ENCODE measurements around the gene PSMD1. TPM values are rescaled to one million over a fixed set of nuclear protein-coding genes. Genes with fewer than 3 reads are reported as not detected.

PSMD1 gene
- total and polyA plus RNA-seq, 2 of the 8 experiments (the other 6 are each of a cell fraction or from before 2014, with no cell fraction given): 179 to 272 TPM

DNA sequence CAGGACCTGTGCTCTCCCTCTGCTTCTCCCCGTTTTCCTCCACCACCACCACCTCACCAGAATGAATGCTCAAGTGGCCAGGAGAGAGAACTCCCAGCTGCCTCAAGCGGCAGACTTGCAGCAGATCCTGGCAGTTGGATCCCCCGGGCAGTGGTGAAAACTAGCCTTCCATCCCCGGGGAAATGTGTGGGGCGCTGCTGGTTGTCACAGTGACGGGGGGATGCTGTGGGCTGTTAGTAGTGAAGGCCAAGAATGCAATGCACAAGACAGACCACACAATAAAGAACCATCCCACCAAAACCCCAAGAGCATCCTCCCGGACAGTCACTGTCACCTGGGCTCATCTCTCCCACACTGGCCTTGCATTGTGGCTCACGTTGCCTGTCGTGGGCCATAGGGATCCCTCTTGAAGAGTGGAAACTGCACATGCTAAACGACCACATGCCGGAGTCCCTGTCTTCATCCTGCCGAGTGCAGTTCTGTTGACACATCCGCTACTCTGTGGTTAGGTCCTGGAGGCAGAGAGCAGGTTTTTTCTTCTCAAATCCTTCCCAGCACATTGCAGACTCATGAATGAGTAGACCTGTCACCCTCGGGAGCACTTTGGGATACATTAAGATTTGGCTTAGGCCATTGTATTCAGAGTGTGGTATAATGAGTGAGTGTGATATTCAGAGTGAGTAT lies 47.3 kb upstream of the PSMD1 start:
- 77% methylated on average over 14 of the region's 14 CpGs; no CpG with 5 or more reads in 1 of the 2 experiments for WGBS, 2 experiments (ENCODE audit: extremely low coverage in 1 of 2, insufficient coverage in 1 of 2, insufficient read length in 1 of 2, insufficient replicate concordance in 2 of 2, low coverage in 1 of 2, low lambda C conversion rate in 2 of 2, missing lambda C conversion rate in 1 of 2)
- H3K27ac ChIP-seq (ENCODE audit: low read depth, low read length): no peak overlapping the region
- H3K79me1 ChIP-seq (ENCODE audit: low read depth, low read length): no peaks in the 10 kb centered on the region
- H3K4me3 ChIP-seq (ENCODE audit: extremely low read depth in 1 of 4, insufficient read depth in 2 of 4, low read depth in 3 of 4, low read length in 4 of 4): no peak overlapping the region
- no peaks in the 10 kb centered on the region; a peak in 1 of 7 replicates for H3K27me3 ChIP-seq (replicated peaks in 1 of 4; ENCODE audit: control insufficient read depth in 3 of 4, extremely low read depth in 1 of 4, insufficient read depth in 3 of 4, low read length in 3 of 4)
- no peaks in the 10 kb centered on the region; a peak in 1 of 7 replicates for H3K4me1 ChIP-seq (replicated peaks in 1 of 4; ENCODE audit: control insufficient read depth in 3 of 4, insufficient read depth in 4 of 4, low read length in 3 of 4)
- CTCF ChIA-PET (ENCODE audit: partially characterized antibody): interaction anchor here (1.0 to 1.4 kb wide), 6 partner anchors 8 to 85 kb away, joined by 3 to 6 read pairs (median 4); partner anchors contain the start of gene GPR55
- no peak overlapping the region for H3K23ac ChIP-seq (ENCODE audit: insufficient read length)
- no peak overlapping the region for H3K4ac ChIP-seq (replicated peaks; ENCODE audit: insufficient read length, low read depth, low read length)
- H2BK12ac ChIP-seq (ENCODE audit: low read depth, low read length): no peak overlapping the region
- H2BK20ac ChIP-seq (ENCODE audit: low read length): no peak overlapping the region
- no peak overlapping the region for H3K18ac ChIP-seq (ENCODE audit: extremely low read depth, low read length)
- no peak overlapping the region for H4K91ac ChIP-seq (replicated peaks; ENCODE audit: insufficient read length, low read length)
- H4K20me1 ChIP-seq (replicated peaks in 1 of 2; ENCODE audit: control insufficient read depth in 1 of 2, insufficient read depth in 2 of 2, low read length in 2 of 2): peaks cover 0 to 2% of the 10 kb centered on the region in 2 experiments
- no peak overlapping the region for H3K14ac ChIP-seq (ENCODE audit: insufficient read length)
- no peak overlapping the region for H2BK15ac ChIP-seq (ENCODE audit: low read length)
- no peak overlapping the region for H4K8ac ChIP-seq (ENCODE audit: extremely low read depth, insufficient read depth, low read length)
- no peaks in the 10 kb centered on the region for H3K79me2 ChIP-seq (ENCODE audit: control insufficient read depth in 1 of 2, insufficient read depth in 2 of 2, low read length in 2 of 2)
- H2AFZ ChIP-seq (ENCODE audit: low read length): peak overlapping the region; percentile 19; the same call in 1 of the 2 replicates
- peaks cover 3% of the 10 kb centered on the region in 2 experiments; a peak in 1 of 4 replicates for H3K9me3 ChIP-seq (ENCODE audit: insufficient read depth in 2 of 2, low read depth in 1 of 2, low read length in 1 of 2)
- H3K36me3 ChIP-seq (ENCODE audit: control insufficient read depth in 2 of 4, insufficient read depth in 4 of 4, low read length in 3 of 4): no peaks in the 10 kb centered on the region
- POLR2A ChIA-PET (ENCODE audit: partially characterized antibody): no interaction called here
- peaks cover 10% of the 10 kb centered on the region; the same call in 1 of the 2 replicates for H3K23me2 ChIP-seq (ENCODE audit: low read depth, low read length)
- no peak overlapping the region for H2BK120ac ChIP-seq (replicated peaks; ENCODE audit: low read depth, low read length)
- H3K9ac ChIP-seq (replicated peaks in 1 of 4; ENCODE audit: extremely low read depth in 1 of 4, low read depth in 3 of 4, low read length in 3 of 4): no peak overlapping the region
- no peak for FAIRE-seq
- H3K4me2 ChIP-seq (ENCODE audit: insufficient read depth in 1 of 2, low read depth in 2 of 2, low read length in 2 of 2): no peak overlapping the region
- no peak overlapping the region for H3K56ac ChIP-seq (replicated peaks; ENCODE audit: insufficient read length, low read depth, low read length)
- DNase-seq (ENCODE audit: low read depth in 1 of 2, low spot score in 2 of 2): no peak
- TF ChIP-seq RAD21 (IDR thresholded peaks at IDR 0.05 in 1 of 2, conservative IDR thresholded peaks at IDR 0.05 in 1 of 2; ENCODE audit: low read depth in 2 of 2, low read length in 2 of 2) (no peak), PHF8 (conservative IDR thresholded peaks at IDR 0.05; ENCODE audit: low read depth, low read length) (no peak), CTBP2 (IDR thresholded peaks at IDR 0.05; ENCODE audit: borderline replicate concordance, insufficient read depth, insufficient read length, low read length) (no peak)
- TF ChIP-seq, protein P1, sequence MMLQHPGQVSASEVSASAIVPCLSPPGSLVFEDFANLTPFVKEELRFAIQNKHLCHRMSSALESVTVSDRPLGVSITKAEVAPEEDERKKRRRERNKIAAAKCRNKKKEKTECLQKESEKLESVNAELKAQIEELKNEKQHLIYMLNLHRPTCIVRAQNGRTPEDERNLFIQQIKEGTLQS (IDR thresholded peaks at IDR 0.05; ENCODE audit: insufficient read depth, low read depth, low read length): no peak
- no peak overlapping the region for H2BK5ac ChIP-seq (ENCODE audit: low read depth, low read length)
- H4K5ac ChIP-seq (ENCODE audit: insufficient read length, low read depth, low read length): no peak overlapping the region
- no peak overlapping the region for H2AK5ac ChIP-seq (ENCODE audit: low read depth, low read length)
